NOMO-1 treated with DMSO at 0.1 percent for 48 hours (cell line): ENCODE data around the gene ROBO1.

Experiments used
- DNase-seq: peaks from one replicate; lab custom pipeline; 2025; ENCODE audit not compliant: unreplicated experiment; lab: John Stamatoyannopoulos, UW

Gene ROBO1

DNA sequence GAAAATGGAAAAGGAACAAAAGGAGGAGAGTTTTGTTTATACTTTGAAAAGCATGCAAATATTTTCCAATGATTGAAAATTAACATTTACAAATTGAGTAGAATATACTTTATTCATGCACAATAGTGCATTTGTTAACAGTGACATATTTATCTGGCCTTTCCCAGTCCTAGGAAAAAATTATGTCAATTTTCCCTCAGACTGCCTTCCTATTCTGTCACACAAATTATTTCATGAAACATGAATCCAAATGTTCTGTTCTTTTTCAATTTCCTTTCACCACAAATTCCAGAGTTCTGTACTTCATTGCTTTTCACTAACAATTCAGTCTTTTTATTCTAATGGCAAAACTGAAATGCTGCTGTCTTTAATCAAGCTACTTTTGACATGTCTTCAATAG, 945.1 kb downstream of the ROBO1 start:
- no peak for DNase-seq

DNA sequence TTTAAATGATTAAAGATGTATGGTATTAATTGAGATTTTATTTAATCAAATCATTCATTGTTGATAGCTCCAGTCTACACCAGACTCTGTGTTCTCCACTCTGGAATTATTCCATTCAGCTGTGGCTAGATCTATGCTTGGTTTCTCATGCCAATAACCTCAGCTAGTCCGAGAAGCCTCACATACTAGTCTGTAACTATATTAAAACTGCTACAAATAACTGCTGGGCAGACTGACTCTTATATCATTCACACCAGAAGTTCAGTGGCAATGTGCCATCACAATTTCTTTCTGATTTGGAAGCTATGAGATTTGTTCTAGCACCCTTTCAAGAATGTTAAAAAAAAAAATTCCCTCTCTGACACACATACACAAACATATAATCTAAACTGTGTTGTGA, 947.3 kb downstream of the ROBO1 start:
- DNase-seq = no peak

DNA sequence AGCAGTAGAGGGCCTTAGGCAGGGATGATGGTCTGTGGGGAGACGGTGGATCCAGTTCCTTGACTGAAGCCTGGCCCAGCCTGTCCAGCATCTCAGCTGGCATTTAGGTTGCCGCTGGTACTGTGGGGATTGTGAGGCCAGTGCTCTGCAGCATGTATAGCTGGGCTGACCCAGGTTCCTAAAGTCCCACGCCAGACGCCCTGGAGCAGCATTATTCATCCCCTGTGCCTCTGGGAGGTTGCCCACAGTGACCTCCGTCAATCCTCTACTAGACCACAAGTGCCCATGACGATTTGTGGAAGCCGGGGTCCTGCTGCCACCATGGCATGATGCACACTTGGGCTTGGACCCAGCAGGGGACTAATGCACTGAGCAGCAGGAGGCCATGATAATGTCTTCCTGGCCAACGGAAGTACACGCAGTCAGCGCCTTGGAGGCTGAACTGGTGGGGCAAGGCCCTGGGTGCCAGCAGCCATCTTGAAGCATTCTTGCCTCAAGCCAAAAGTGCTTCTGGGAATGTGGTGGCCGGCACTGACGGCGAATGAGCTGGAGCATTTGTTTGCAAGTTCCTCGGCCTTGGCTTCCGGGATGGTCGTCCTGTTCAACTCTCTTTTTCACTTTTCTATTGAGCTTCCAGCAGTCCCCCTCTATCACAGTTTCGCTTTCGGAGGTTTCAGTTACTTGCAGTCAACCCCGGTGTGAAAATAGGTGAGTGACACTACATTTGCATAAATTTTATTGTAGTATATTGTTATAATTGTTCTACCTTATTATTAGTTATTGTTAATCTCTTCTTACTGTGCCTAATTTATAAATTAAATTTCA, 949.4 kb downstream of the ROBO1 start:
- no peak for DNase-seq

DNA sequence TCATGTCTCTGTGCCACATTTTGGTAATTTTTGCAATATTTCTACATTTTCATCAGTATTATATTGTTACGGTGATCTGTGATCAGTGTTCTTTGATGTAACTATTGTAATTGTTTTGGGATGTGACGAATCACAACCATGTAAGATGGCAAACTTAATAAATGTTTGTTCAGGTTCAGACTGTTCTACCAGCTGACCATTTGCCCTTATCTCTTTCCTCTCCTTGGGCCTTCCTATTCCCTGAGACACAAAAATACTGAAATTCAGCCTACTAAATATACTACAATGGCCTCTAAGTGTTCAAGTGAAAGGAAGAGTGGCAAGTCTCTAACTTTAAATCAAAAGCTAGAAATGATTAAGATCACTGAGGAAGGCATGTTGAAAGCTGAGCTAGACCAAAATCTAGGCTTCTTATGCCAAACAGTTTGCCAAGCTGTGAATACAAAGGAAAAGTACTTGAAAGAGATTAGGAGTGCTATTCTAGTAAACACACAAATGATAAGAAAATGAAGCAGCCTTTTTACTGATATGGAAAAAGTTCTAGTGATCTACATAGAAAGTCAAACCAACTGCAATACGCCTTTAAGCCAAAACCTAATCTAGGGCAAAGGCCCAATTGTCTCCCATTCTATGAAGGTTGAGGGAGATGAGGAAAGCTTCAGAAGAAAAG, 952.8 kb downstream of the ROBO1 start:
- DNase-seq = no peak

DNA sequence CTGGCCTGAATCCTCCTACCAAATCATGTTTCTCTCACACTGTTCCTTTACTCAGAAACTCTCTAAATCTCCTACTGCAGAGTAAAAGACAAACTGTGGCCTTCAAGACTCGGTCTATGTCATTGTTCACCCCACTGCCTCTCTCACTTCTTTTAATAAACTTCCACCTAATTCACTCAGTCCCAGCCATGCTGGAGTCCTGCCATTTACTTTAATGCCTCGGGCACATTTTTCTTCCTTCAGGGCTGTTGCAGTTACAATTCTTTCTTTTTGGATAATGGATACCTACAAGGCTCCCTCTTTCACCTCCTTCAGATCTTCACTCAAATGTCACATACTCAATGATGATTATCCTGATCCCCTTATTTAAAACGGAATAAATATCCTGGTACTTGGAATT, 955.6 kb downstream of the ROBO1 start:
- DNase-seq = no peak

DNA sequence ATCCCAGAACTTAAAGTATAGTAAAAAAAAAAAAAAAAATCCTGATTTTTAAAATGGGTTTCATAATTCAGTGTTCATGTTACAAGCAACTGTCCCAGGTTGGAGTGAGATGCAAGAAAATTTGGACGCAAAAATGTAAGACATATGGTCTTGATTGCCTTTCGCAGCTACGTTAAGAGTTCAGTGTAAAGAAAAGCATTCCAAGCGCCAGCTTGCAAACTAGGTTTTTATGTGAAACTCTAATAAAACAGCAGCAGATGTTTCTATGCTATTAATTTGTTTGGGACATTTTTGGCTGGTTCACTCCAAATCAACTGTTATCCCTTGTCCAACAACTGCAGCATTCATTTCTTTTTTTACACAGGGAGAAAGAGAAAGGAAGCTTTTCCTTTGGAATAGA, 957.8 kb downstream of the ROBO1 start:
- DNase-seq = no peak

DNA sequence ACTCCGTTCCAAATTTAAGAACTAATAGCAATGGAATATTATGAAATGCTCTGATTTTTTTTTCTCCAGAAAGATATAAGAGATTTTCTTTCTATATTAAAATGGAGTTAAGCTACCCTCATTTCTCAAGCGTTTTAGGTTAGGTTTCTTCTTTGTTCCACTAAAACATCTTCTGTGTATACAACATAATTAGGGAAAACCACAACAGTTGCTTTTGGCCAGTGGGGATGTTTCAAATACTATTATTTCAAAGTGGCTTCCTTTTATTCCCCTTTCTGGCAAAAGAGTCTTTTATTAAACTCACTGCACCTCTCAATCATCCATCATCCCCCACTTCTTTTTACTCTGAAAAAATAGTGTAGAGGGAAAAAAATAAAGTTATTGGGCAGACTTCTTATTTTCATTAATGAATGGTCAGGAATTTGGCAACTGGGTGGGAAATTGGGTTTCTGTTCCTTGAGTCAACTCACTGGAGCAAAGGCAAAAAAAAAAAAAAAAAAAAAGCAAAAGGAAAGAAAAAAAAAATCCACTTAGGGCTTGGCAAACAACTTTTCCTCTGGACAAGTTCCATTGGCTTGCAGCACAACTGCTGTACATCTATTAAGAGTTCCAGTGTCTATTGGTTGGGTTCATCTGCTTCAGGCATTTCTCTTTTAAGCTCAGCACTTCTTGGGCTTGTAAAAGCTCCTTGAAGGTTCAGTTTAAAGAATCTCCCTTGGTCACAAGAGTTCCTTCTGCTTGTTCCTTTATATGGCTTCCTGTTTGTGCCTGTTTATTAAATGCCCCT, 963.4 kb downstream of the ROBO1 start:
- DNase-seq = no peak

DNA sequence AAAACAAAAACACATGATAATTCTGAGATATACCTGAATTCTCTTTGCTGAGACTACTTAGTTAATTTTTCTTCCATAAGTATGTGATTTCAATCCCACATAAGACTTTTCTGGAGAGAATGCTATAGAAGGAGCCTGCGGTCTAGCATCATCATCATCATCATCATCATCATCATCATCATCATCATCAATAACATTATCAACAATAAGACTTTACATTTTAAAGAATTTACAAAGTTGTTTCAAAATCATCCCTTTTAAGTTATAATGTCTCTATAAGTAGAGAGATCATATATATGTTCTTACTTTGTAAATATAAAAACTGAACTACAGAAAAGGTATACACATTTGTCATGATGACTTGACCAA, 965.3 kb downstream of the ROBO1 start:
- no peak for DNase-seq

DNA sequence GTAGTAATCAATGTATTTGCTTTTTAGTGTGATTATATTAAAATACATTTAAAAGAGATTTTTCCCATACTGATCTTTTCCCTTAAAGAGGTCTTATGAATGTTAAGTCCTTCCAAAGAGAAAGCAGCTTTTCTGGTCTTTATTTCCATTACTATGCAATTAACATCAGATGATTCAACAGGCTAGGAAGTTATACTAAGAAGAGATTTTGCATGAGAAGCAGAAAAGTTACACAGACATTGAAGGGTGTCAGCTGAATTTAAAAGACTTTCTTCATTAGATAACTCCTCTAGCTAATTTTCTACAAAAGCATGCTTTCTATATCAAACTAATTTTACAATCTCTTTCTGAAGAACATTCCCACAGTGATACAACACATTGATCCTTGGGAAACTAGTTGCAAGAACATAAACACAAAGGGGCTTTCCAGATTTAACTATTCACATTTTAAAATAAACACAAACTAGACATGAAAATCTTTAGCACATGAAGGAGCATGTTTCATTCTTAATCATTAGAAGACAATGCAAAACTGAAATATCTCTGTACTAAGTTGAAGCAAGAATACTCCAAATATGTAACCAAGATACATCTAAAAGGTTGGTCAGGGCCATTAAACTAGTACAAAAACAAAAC, 965.8 kb downstream of the ROBO1 start:
- no peak for DNase-seq

DNA sequence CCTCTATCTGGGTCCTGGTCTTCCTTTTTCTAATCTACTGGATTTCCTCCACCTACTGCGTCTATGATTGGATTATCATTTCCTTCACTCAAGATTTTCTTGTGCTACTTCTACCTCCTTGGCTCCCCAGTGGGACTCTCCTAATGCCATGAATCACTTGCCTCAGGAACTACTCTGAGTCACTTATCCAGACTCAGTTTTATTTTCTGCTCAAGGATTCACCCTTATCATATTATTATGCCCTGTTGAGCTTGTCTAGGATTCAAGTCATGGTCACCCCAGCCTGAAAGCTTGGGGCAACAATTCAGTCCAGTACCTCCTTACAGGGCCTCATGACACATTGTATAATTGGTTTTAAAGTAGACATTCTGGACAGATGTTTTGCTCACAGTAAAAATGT, 968.1 kb downstream of the ROBO1 start:
- no peak for DNase-seq

DNA sequence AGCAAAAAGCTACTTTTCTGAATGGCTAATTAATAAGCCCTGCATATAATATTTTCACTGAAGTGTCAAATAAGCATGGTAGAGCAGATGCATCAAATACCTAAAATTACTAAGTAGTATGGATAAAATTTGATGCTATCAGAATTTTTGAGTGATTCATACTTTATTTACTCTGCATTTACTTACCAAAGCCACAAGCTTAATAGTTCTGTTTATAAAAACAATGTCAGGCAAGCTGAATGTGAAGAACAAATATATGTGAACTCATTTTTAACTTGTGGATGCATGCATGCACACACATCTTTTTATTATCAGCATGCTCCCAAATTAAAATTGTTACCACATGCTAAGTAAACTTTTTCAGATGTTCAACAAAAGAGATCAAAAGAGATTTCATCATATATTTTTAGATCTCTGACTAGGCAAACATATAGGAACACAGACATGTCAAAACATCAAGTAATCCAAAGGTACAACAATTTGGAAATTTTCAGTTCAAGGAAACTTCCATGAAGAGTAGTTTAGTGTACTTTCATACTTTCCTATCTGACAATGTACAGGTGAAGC, 969.4 kb downstream of the ROBO1 start:
- DNase-seq = no peak

DNA sequence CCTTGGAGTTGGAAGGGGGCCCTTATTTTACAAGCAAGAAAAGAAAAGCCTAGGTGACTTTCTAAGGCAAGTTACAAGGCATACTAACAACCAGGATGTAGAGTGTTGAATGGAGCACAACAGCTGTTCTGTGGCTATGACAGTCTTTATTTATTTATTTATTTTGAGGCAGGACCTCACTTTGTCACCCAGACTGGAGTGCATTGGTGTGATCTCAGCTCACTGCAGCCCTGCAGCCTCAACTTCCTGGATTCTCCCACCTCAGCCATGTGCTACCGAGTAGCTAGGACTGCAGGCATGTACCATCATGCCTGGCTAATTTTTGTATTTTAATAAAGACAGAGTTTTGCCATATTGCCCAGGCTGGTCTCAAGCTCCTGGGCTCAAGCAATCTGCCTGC, 973.4 kb downstream of the ROBO1 start:
- DNase-seq = no peak

DNA sequence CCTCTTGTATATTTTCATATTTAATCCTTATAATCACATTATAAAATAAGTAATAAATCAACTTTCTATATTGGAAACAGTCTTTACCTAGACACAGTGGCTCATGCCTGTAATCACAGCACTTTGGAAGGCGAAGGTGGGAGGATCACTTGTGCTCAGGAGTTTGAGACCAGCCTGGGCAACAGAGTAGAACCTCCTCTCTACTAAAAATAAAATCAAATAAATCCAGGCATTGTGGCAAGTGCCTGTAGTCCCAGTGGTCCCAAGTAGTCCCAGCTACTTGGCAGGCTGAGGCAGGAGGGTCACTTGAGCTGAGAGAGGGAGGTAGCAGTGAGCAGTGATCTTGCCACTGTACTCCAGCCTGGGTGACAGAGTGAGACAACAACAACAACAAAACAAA, 975.1 kb downstream of the ROBO1 start:
- no peak for DNase-seq

DNA sequence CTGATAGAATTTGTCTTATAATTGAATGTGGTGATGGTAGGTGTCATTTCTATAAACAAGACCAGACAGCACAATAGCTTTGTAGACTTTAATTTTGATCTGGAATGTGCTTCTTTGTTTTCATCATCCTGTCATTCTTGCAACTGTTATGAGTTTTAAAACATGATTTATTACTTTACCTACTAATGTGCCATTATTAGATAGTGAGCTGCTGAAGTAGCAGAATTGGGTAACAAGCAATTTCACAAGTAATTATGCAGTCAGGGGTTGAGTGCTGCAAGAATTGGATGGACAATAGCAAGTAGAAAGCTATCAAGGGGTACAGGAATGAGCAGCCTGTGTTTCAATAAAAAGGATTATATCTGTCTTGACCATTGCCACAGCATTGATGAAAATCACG, 975.6 kb downstream of the ROBO1 start:
- DNase-seq = peak; percentile 12

DNA sequence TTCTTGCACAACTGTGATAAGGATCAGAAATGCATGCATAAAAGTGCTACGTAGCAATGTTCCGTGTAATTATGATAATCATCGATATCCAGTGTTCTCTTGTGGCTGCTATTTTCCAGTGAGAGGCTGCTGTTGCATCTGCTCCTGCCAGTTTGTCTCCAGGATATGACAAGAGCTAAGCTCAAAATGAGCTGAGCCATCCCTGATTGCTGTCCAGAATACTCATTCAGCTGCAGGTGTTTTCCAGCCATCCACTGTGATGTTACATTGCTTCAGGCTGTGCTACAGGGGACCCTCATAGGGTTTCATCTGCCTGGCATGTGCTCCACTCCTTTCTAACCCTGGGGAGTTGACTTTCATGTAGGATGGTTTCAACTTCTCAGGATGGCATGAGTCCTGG, 976.0 kb downstream of the ROBO1 start:
- no peak for DNase-seq

DNA sequence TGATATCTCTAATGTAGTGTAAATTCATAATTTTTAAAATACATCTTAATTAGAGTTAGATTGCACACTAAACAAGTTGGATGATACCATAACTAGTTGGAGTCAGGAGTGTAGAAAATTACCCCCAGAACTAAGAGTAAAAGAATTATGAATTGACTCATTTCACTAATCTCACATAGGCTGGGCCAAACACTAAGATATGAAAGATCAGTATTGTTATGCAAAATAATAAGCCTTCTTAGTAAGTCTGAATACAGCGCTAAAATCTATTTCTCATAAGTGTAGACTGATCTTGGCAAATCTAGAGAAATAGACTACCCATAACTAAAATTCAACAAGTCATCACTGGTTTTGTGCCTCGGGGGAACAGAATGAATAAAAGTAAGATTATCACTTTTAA, 979.0 kb downstream of the ROBO1 start:
- DNase-seq = no peak

DNA sequence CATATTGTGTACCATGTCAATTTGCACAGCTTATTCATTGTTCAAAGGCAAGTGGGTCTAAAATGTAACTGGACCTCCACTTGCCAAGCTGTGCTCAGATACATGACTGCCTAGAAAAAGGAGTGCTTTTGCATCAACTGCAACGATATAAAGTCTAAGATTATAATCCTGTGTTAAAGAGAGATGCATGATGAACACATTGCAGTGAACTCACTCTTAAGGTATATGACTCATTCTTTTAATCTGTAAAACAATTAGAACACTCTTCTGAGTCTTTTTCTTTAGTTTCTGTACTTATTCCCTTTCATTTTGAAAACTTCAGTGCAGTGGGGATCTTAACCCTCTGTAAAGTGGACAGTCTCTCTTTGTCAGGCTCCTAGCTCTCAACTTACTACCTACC, 982.8 kb downstream of the ROBO1 start:
- no peak for DNase-seq

DNA sequence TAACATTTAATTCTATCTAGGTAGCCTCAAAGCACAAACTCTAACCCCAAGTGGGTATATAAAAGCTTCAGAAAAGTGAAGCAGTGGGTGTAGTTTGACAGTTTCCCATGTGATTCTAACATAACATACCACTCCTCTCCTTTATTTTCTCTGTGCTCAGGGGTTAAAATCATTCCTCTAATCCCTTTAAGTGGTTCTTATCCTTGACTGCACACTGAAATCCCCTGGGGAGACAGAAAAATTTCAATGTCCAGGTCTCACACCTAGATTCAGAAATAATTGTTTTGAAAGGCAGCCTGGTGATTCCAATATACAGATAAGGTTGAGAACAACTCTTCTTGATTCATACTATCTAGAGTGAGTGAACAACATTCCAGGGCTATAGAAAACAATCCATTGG, 986.4 kb downstream of the ROBO1 start:
- DNase-seq = no peak

DNA sequence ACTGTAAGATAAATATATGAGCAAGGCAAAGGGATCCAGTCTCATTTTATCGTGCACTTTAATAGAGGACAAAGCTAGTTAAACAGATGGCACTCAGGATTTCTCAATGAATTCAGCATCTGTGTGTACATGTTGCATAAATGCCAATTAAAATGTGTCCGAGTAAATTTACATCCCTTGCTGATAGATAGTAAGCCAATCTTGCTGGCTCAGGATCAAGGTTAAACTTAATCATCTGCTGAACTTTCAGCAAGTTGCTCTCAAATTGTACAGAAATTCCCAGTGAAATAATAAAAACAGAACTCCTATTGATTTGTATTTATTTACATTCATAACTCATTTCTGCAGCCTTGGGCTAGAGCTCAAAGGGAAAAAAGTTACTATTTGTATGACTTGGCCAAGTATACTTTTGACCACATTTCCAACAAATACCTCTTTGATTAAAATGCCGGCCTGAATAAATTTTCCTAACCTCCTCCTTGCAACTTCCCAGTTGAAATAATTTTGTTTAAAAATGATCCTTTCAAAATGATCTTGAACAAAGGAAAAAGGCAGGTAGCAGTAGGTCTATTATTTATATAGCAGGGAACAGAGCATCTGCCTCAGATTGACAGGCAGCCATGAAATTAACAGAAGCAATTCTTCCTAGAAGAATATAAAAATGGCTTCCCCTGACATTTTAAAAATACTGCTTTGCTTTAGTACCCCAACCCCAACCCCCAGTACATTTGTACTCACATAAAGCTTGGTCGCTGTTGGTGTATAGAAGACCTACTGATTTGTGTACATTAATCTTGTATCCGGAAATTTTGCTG, 1001.9 kb downstream of the ROBO1 start:
- no peak for DNase-seq

DNA sequence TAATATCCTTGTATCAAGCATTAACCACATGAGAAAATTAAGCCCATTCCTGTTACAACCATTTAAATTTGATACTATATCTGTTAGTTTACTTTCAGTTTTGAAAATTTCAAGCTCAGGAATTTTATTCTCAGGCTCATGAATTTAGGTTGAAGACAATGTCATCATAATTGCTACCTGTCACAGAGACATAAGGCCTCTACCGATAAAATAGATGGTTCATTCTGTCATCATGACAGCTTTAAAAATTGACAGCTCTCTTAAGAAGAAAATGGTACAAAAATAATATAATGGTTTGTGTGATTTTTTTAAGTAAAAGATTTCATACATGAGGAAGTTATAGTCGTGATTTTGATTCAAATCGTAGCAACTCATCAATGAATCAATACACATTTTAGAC, 1003.2 kb downstream of the ROBO1 start:
- DNase-seq = no peak
